ENCODE measurements around the gene ESRRA.

DNA sequence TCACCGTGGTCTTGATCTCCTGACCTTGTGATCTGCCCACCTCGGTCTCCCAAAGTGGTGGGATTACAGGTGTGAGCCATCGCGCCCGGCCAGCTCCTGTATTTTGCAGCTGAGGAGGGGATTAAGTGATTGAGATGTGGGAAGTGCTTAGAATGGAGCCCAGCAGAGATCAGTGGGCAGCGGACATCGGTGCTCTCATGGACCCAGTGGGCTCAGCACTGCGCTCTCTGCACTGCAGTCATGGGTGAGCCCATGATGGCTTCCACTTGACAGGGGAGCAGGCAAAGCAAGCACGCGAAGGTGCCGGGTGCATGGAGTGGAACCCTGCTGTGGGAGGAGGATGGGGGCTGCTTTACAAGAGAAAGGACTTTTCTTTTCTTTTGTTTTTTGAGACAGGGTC is 25.6 kb downstream of the ESRRA start:
- no peak for TF ChIP-seq POLR2A (IDR thresholded peaks at IDR 0.05; ENCODE audit: low read depth)
- no peak for TF ChIP-seq EP300 (IDR thresholded peaks at IDR 0.05)
- TF ChIP-seq, protein P1, sequence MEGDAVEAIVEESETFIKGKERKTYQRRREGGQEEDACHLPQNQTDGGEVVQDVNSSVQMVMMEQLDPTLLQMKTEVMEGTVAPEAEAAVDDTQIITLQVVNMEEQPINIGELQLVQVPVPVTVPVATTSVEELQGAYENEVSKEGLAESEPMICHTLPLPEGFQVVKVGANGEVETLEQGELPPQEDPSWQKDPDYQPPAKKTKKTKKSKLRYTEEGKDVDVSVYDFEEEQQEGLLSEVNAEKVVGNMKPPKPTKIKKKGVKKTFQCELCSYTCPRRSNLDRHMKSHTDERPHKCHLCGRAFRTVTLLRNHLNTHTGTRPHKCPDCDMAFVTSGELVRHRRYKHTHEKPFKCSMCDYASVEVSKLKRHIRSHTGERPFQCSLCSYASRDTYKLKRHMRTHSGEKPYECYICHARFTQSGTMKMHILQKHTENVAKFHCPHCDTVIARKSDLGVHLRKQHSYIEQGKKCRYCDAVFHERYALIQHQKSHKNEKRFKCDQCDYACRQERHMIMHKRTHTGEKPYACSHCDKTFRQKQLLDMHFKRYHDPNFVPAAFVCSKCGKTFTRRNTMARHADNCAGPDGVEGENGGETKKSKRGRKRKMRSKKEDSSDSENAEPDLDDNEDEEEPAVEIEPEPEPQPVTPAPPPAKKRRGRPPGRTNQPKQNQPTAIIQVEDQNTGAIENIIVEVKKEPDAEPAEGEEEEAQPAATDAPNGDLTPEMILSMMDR (IDR thresholded peaks at IDR 0.05) = no peak
- TF ChIP-seq POLR2AphosphoS5 (IDR thresholded peaks at IDR 0.05) = no peak
